Retinal pigment epithelial cell (primary cell): ENCODE results near the gene PPFIA4.
A peak's percentile ranks its signal among the peaks of the same experiment; 100 is the strongest.

Experiments
- DNase-seq: peaks from one replicate; pipeline ENCODE4 v3.0.0-alpha.2; 2010; ENCODE audit warnings: low read depth
- H3K4me3 ChIP-seq: 2 replicates; pipeline ENCODE4 v1.5.1; 2011; ENCODE audit warnings: mild to moderate bottlenecking, low read length, control low read depth, moderate library complexity
- TF ChIP-seq, protein P1 (sequence below): conservative IDR thresholded peaks from 2 replicates; pipeline ENCODE4 v1.5.1; 2011; ENCODE audit warnings: low read depth, low read length, control low read depth, inconsistent platforms

PPFIA4 gene

GRCh38 chr1:203037509-203038190 lies 11.4 kb downstream of the PPFIA4 start:
- no peak overlapping the region for H3K4me3 ChIP-seq
- no peak for DNase-seq
- TF ChIP-seq, protein P1, sequence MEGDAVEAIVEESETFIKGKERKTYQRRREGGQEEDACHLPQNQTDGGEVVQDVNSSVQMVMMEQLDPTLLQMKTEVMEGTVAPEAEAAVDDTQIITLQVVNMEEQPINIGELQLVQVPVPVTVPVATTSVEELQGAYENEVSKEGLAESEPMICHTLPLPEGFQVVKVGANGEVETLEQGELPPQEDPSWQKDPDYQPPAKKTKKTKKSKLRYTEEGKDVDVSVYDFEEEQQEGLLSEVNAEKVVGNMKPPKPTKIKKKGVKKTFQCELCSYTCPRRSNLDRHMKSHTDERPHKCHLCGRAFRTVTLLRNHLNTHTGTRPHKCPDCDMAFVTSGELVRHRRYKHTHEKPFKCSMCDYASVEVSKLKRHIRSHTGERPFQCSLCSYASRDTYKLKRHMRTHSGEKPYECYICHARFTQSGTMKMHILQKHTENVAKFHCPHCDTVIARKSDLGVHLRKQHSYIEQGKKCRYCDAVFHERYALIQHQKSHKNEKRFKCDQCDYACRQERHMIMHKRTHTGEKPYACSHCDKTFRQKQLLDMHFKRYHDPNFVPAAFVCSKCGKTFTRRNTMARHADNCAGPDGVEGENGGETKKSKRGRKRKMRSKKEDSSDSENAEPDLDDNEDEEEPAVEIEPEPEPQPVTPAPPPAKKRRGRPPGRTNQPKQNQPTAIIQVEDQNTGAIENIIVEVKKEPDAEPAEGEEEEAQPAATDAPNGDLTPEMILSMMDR = no peak

GRCh38 chr1:203038217-203038741 lies 12.0 kb downstream of the PPFIA4 start:
- DNase-seq = peak; percentile 57
- TF ChIP-seq, protein P1 = no peak

GRCh38 chr1:203038891-203039608 lies 12.8 kb downstream of the PPFIA4 start:
- TF ChIP-seq, protein P1 = peak; percentile 97
- H3K4me3 ChIP-seq = no peak overlapping the region
- no peak for DNase-seq

More at GRCh38 chr1:203038217-203038741, 12.0 kb downstream of the PPFIA4 start:
- no peak overlapping the region for H3K4me3 ChIP-seq

DNA sequence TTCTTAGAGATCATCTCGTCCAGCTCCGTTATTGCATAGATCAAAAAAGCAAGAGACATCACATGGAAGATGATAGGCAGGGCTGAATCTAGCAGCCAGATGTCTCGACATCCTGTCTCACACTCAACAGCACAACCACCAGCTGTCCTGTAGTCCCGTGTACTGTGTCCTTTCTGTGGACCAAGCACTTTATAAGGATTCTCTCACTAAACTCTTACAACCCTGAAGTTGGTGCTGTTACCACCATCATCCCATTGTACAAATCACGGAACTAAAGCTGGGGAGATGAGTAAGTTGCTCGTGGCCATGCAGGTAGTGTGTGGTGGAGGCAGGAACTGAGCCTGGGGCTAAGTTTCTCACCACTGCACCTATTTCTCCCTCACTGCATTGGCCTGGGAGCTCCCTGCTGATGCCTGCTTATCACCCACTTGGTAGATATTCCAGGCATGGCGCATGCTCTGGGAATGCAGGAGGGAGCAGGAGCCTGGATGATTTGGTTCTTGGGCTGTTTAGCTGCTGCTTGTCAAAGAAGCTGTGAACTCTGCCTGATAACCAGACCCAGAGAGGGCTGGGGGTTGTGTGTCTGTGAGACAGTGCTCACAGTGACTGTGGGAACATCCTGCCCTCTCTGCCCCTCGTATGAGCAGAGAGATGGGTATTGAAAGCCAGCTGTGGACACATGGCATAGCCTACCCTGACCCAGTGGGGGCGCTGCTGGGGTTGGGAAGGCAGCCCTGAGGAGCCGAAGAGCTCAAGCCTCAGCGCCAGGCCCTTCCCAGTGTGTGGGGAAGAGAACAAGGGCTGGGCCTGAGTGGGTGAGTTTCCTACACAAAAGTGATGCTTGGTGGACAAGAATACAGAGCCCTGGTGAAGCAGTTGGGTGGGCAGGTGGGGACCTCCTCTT lies 13.6 kb downstream of the PPFIA4 start:
- DNase-seq = no peak

GRCh38 chr1:203040513-203041275 lies 14.4 kb downstream of the PPFIA4 start:
- no peak overlapping the region for H3K4me3 ChIP-seq
- no peak for DNase-seq
- TF ChIP-seq, protein P1 = no peak

More for the DNA sequence above, 13.6 kb downstream of the PPFIA4 start:
- H3K4me3 ChIP-seq = no peak overlapping the region
- TF ChIP-seq, protein P1 = peak; percentile 40

DNA sequence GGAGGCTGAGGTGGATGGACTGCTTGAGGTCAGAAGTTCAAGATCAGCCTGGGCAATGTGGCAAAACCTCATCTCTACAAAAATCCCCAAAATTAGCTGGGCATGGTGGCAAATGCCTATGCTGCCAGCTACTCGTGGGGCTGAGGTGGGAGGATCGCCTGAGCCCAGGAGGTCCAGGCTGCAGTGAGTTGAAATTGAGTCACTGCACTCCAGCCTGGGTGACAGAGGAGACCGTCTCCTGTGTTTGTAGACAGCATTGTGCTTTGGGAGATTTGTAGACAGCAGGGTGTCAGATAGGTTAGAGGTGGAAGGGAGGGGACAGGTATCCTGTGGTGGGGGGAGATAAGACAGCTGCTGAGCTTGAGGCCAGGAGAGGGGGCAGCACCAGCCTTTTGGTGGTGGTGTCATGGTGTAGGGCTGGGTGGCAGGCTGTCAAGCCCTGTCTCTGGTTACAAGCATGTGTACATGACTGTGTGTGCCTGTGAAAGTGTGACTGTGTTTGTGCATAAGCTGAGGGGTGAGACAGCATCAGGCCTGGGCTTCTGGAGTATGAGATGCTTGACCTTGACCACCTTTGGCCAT lies 15.2 kb downstream of the PPFIA4 start:
- no peak overlapping the region for H3K4me3 ChIP-seq
- DNase-seq = no peak
- TF ChIP-seq, protein P1 = no peak
